HG03280 (cell line): ENCODE measurements around the gene FBXO5.
"Not testable (repeated sequence)": the region's sequence is repeated elsewhere in the genome, so short reads cannot be mapped to it uniquely, and the experiment has no call there.

Source experiments
- ATAC-seq: cut with Tn5 transposase; IDR thresholded peaks from one replicate; pipeline ENCODE4 v1.9.1; 2021; ENCODE audit warnings: mild to moderate bottlenecking, moderate library complexity; ENCODE audit not compliant: unreplicated experiment

Gene FBXO5, protein sequence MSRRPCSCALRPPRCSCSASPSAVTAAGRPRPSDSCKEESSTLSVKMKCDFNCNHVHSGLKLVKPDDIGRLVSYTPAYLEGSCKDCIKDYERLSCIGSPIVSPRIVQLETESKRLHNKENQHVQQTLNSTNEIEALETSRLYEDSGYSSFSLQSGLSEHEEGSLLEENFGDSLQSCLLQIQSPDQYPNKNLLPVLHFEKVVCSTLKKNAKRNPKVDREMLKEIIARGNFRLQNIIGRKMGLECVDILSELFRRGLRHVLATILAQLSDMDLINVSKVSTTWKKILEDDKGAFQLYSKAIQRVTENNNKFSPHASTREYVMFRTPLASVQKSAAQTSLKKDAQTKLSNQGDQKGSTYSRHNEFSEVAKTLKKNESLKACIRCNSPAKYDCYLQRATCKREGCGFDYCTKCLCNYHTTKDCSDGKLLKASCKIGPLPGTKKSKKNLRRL

DNA sequence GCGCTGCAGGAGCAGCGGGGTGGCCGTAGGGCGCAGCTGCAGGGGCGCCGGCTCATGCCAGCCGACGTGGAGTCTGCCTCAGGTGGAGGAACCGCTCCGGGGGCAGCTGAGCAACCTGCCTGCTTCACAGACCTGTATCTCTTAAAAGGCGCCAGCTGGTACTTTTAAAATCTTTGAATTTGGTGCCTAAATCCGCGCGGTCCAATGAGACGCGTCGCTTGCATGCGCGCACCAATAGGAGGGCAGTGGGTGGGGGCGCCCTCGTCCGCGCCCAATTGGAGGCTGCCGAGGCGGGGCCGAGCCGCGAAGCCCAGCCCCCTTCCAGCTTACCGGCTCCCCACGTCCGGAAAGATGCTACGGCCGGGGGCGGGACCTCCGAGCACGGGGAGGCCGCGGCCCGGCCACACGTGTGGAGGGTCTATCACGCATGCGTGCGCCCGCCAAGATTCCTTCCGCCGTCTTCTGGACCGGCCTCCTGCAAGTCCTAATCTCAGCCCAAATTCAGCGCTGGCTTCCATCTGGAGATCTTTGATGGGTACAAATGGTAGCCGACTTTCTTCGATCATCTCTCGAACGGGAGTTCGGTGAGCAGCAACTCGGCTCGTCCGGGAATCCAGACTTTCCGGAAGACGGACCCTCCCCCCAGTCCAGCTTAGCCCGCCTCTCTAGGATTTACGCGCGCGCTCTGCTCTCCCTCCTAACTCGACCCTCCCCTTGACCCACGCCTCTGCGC, at the start of gene FBXO5:
FBXO5 (minus strand) TSS at position 138 of the 733 bp plus-strand sequence; CDS start at position 56, 82 bp downstream.
- peak; percentile 86 for ATAC-seq

DNA sequence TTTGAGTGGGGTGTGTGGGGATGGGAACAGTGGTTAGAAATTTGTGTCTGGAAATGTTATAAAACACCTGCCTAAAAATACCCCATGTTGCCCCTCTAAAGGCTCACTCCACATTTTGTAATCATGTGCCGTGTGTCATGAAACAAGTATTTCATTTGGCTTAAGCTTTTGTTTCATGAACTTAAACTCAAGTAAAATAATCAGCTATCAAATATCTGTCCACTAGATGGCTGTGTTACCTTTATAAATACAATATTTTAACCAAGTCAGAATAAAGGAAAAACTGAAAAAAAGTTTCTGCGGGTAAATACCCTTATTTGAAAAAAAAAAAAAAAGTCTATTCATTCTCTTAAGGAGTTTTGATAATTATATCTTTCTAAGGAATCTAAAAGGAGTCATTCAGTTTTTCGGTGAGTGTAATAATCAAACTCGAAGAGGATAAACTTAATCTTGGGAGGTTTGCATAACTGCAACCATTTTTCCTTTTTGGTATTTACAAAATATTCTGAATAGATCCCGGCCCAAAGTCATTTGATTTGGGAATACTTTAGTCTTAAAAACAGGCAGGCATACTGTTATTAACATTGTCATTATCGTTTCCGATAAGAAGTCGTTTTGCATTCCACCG, 49.5 kb upstream of the FBXO5 start:
- no peak for ATAC-seq

DNA sequence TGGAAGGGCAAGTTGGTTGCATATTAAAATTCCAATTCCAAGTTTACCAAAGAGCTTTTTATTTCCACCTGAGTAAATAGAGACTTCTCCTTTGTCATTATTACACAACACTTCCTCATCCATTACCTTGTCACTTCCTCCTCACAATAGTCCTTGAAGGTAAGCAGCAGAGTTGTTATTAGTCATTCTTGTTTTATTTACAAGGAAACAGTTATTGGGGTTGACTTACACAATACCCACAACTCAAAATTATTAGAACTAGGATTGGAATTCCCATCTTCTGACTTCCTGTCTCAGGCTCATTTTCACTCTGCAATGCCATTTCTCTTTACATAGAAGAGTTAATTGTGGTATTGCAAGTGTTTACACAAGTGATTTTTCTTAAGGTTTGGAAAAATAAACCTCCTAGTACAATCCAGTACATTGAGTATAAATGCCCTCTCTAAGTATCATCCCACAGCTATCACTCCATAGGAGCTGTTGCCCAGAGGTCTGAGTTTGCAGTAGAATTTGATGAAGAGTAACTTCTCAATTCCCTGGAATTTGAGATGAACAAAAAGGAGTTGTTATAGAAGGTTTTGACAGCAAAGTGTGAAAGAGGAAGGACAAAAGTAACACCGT, 48.6 kb upstream of the FBXO5 start:
- ATAC-seq: no peak

DNA sequence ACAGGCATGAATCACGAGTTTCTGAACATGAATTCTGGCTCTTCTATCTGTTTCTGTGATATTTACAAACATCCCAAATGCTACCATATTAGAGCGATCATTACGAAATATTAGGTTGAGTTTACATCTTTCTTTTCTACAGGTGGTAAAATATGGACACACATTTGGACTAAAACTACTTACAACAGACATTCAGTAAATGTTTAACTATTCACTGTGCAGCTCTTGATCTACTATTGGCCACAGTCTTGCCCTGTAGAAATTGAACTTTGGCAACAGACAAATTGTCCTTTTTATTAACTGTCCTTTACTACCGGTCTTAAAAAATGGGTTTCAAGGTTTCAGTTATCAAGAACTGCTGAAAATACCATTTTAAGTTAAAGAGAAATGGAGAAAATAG, 46.1 kb upstream of the FBXO5 start:
- ATAC-seq: no peak

DNA sequence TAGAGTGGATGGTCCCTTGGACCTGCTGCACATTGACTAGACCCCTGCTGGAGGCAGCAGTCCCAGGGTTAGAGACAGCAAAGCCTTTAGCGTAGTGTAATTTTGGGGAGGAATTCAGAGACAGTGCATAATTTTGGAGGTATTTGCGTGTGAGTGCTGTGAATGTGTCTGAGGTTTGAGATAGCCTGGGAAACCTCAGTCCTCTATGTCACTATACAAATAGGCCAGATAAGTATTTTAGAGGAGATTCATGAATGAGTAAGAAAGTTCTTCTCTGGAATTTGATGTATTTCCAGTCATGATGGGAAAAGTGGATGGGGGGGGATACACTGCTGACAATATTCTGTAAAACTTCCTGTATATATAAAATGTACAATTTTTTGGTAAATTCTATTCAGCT, 45.4 kb upstream of the FBXO5 start:
- ATAC-seq: no peak

DNA sequence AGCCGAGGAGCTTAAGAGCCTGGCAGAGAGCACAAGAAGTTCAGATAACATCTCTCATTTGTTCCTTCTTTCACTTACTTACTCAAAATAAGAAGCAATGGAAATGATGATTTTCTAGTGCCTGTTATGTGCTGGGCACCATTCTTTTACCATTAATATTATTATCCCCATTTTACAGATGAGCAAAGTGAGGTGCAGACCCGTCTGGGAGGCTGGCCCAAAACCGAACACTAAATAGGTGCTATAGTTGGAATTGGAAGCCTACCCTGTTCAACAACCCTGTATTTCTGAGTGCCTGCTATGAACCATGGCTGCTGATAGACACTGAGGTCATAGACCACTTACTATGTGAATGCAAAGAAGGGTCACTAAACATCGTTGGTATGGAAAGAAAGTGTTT, 44.6 kb upstream of the FBXO5 start:
- ATAC-seq: no peak

DNA sequence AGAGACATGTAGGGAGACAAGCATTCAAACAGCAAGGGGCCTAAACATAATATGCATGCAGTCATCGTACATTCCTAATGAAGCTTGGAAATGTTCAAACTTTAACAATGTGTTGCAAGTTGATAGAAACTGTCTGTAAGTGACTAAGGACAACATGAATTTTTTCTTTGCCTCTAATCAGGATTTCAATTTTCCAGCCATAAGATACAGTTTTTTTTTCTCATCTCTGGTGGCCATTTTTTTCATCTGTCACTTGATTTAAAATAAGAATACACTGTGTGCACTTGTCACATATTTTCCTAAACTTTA, 41.8 kb upstream of the FBXO5 start:
- no peak for ATAC-seq

DNA sequence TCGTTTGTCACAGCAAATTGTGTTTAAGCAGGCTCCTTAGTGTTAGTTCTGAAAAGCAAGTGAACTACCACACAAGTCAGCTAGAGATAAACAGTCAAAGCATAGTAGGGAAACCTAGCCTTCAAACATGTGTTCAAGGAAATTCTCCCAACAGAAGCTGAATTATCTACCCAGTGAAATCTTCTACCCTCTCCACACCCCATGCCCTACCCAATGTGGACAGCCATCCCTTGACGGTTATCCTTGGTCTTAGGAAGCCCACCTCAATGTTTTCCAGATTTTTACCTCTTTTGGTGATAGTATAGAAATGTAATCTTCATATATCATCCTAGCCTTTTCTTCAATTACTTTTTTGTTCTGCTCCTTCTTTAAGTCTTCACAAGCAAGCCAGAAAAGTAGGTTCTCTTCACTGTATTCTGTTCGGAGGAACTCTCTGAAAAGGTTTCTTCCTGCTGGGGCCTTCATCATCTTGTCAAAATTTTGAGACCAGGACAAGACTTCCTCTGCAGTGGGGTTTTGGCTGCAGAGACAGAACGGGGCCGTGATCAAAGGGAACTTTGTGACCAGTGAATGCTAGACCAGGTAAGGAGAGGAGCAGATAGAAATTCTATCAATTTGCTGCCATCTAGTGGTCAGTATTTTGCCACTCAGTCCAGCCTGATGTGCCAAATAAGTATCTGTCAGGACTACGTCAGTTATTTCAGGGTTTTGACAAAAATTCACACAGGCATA, 41.3 kb upstream of the FBXO5 start:
- ATAC-seq: peak; percentile 99

DNA sequence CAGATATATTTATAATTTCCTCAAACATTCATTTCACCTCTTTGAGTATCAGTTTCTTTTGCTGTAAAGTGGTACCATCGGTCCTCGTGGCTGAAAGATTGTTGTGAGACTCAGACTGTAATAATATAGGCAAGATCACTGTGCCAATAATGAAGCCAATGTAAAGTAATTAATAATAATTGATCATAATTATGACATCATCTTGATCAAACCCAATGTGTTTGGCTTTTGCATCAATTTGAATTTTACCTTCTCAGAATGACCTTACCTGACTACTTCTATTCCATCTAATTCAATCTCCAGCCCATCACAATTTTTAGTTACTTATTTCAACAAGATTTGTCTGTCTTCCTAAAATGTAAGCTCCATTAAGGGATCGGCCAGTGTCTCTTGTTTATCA, 35.5 kb upstream of the FBXO5 start:
- no peak for ATAC-seq

DNA sequence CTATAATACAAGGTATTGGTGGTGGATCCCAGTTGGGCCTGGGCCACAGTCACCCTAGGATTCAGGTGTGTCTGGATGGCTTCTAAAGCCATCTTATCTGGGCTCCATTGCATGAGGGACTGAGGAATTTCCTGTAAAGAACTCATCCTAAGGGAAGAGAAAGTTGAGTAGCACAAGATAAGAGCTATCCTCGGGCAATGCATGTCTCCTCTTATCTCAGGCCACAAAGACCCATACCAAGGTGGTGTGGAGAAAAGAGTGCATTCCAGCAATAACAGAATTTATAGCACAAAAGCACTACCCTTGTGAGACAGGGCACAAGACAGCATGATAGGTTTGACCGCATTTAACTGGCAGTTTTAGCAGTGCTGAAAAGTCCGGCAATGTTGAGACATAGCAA, 34.0 kb upstream of the FBXO5 start:
- no peak for ATAC-seq

DNA sequence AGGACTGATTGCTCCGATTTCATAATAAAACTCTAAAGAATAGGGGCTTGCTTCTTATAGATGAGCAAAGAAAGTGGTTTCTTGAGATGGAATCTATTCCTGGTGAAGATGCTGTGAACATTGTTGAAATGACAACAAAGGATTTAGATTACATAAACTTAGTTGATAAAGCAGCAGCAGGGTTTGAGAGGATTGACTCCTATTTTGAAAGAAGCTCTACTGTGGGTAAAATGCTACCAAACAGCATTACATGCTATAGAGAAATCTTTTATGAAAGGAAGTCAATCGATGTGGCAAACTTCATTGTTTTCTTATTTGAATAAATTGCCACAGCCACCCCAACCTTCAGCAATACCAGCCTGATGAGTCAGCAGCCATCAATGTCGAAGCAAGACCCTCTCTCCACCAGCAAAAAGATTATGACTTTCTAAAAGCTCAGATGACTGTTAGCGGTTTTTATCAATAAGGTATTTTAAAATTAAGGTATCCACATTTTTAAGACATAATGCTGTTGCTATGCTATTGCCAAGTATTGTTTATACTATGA, 32.3 kb upstream of the FBXO5 start:
- ATAC-seq: no peak

DNA sequence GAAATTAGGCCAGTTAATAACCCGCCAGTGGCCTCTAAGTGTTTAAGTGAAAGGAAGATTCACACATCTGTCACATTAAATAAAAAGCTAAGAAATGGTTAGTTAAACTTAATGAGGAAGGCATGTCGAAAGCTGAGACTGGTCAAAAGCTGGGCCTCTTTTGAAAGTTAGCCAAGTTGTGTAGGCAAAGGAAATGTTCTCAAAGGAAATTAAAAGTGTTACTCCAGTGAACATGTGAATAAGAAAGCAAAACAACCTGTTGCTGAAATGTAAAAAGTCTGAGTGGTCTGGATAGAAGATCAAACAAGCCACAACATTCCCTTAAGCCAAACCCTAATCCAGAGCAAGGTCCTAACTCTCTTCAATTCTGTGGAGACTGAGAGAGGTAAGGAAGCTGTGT, 30.6 kb upstream of the FBXO5 start:
- ATAC-seq: no peak

DNA sequence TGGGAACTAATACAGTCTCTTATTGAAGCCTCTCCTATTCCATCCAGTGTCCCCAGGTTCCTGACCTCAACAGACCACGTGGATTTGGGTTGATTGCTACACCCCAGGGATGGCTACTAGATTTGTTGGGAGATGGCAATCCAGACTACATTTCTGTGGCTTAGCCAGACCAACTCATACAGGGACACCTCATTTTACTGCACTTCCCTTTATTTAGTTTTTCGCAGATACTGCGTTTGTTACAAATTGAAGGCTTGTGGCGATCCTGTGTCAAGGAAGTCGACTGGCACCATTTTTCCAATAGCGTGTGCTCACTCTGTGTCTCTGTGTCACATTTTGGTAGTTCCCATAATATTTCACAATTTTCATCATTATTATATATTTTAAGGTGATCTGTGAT, 30.0 kb upstream of the FBXO5 start:
- no peak for ATAC-seq

DNA sequence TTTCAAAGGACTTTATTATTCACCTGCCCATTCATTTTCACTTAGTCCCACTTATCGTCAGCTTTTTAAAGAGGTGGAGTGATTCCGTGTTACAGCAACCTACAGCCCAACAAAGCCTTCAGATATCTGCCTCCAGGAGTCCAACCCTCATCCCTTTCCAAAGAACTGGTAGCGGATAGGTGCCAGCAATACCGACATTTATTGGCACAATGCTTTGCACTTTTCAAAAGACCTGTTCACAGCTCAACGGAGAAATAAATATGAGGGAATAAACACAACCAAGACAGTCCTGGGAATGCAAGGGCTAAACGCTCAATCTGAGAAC, 20.5 kb upstream of the FBXO5 start:
- peak; percentile 2 for ATAC-seq

DNA sequence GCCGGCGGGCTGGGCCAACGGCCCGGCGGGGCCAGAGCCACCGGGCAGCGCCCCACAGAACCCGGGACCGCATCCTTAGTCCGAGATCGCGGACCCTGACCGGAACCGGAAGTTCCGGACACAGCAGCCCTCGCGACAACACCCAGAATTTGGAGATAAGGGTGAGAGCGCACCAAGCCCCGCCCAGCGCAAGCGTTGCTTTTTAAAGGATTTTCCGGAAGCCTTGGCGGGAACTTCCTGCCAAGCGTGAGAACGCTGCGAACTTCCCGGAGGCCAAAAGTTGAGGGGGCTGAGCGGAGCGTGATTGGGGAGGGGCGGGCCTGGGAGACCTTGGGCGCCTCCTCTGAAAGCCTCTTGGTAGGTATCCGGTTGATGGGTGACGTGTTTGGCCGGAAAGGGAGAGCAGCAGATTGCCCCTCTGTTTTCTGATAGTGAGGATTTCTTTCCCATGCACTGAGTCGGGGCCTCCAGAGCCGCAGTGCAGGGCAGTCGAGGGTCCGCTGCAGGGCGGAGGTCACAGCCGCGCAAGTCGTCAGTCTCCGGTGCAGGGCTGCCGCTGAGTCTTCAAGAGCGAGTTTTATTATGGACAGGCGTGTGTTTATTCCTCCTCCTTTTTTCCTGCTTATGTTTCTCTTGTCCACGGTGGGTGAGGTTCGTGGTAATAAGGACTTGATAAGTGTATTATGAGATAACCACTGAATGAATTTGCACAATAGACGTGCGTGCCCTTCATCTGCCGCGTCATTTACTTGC, 19.9 kb upstream of the FBXO5 start, which contains the start of gene MTRF1L:
MTRF1L (minus strand) TSS at position 97 of the 753 bp plus-strand sequence; CDS start at position 73, 24 bp downstream.
- ATAC-seq: peak; percentile 97

DNA sequence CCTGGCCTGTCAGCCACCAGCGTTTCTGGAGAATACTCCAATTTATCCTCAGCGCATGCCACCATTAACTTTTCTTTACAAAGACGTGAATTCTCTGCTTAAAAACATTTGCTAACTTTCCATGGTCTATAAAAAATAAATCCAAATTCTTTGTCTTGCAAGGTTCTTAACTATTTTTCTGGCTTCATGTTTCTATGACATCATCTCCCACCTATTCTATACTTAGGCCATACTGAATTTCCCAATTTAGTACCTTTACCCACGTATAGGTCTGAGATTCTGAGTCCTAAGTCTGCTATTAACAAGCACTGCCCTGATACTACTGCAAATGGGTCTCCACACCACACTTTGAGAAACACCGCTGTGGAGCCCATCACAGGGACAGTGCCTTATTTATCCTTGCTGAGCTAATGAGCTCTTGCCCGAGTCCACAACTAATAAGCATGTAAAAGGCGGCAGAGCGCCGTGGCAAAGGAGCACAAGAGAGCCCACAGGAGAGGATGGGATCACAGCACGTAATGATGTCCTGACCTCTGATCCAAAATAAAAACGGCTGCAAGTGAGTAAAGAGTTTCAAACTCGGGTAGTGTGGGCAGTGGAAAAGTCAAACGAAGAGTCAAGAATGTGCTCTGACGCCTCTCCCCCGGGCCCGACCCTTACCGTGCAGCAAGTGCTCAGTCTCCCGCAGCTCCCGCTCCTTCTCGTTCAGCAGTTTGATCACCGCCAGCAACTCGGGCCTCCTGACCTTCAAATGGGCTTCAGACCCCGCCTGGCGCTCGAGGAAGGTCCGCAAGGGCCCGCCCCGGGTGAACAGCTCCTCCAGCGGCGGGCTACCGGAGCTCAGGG, 19.1 kb upstream of the FBXO5 start:
- peak; percentile 27 for ATAC-seq

DNA sequence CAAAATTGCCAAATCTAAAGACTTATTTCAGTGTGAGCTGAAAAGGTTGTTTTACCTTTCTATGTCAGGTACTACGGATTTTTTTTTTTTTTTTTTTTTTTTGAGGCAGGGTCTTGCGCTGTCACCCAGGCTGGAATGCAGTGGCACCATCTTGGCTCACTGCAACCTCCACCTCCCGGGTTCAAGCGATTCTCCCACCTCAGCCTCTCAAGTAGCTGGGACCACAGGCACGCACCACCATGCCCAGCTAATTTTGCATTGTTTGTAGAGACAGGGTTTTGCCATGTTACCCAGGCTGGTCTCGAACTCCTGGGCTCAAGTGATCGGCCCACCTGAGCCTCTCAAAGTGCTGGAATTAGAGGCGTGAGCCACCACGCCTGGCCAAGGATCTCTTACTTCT, 17.9 kb upstream of the FBXO5 start:
- ATAC-seq: not testable (repeated sequence)

DNA sequence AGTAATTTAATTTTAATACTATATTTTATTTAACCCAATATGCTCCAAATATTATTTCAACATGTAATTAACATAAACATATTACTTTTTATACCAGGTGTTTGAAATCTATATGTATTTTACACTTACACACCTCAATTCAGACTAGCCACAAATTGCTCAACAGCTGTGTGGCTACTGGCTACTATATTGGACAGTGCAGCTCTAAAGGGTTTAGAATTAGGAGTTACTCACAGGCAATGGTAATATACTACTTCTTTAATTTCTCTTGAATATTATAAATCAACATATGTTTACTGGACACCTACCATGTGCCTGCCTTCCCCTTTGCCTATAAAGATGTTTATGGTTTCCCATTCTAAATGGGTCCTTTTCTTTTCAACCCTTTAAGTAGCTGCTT, 17.4 kb upstream of the FBXO5 start:
- ATAC-seq: no peak

DNA sequence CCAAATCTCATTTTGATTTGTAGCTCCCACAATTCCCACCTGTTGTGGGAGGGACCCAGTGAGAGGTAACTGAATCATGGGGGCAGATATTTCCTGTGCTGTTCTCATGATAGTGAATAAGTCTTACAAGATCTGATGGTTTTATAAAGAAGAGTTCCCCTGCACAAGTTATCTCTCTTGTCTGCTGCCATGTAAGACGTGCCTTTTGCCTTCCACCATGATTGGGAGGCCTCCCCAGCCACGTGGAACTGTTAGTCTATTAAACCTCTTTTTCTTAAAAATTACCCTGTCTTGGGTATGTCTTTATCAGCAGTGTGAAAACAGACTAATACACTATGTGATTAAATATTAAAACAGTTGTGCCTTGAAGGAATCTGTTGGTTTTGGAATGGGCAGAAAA, 16.7 kb upstream of the FBXO5 start:
- not testable (repeated sequence) for ATAC-seq
